Lower lobe of right lung (tissue), 2 donors: ENCODE results near the gene ATPAF1. TPM values are rescaled to one million over a fixed set of nuclear protein-coding genes. Genes with fewer than 3 reads are reported as not detected.

Experiments used
- ATAC-seq, 2 donors: fragments of 200-7000 bp; cut with Tn5 transposase; one replicate each; pipeline ENCODE4 v1.9.1; 2020 to 2022; ENCODE audit warnings: mild to moderate bottlenecking in 2 of 2, moderate library complexity in 2 of 2
- DNase-seq: peaks from one replicate; pipeline ENCODE4 v3.0.0-alpha.2; 2020
- H3K27ac ChIP-seq: fragments of 200-600 bp; one replicate; pipeline ENCODE4 v1.8.0; 2022
- H3K27me3 ChIP-seq: fragments of 200-600 bp; one replicate; pipeline ENCODE4 v1.8.0; 2022; ENCODE audit warnings: low read depth
- H3K36me3 ChIP-seq: fragments of 200-600 bp; one replicate; pipeline ENCODE4 v1.8.0; 2022; ENCODE audit warnings: mild to moderate bottlenecking
- H3K4me1 ChIP-seq: fragments of 200-600 bp; one replicate; pipeline ENCODE4 v1.8.0; 2022
- H3K4me3 ChIP-seq: fragments of 200-600 bp; one replicate; pipeline ENCODE4 v1.8.0; 2022; ENCODE audit warnings: mild to moderate bottlenecking
- H3K9me3 ChIP-seq: fragments of 200-600 bp; one replicate; pipeline ENCODE4 v1.8.0; 2022
- intact Hi-C: fragments of 100-400 bp; cut with DNase I; formaldehyde crosslinking; loops from one replicate; pipeline ENCODE4 v1.11.0; 2022
- total RNA-seq: library from RNA; stranded (reverse); fragmentation: NEBNext Ultra II Directional; extraction: Animal tissue kit (Norgen Biotek cat#: 25700); gene quantifications from one replicate; pipeline ENCODE4 v1.2.1, GENCODE V29; 2021
- TF ChIP-seq, protein P1 (sequence below): fragments of 200-600 bp; IDR thresholded peaks from one replicate; pipeline ENCODE4 v1.8.0; 2022; ENCODE audit warnings: antibody characterized with exemption, mild to moderate bottlenecking
- donor health status: DM: no; HTN: yes; CAD: no; lungs with severe emphysema.

The ATPAF1 gene
- total RNA-seq, 1 donor from 2014 or later, result 34.9 TPM

DNA sequence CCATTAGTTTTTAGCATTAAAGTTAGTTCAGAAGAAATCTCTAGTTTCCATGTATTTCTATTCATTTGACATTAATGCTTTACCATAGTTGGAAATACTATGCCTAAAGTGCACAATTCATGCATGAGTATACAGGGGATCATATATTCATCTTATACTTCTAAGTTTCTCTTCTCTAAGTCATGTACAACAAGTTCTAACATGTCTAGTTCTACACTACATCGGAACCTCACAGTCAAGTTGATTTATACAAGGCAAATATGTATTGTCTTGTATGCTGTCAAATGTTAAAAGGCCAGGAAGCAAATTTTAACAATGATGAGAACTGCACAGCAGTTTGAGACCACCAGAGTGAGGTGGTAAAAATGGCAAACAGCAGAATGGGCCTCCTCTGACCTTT lies 28.6 kb downstream of the ATPAF1 start:
- Histone ChIP-seq H3K27ac (no peak overlapping the region), H3K4me1 (no peaks in the 10 kb centered on the region), H3K36me3 (peaks cover 31% of the 10 kb centered on the region), H3K27me3 (no peaks in the 10 kb centered on the region), H3K9me3 (no peaks in the 10 kb centered on the region), H3K4me3 (no peak overlapping the region)
- intact Hi-C loops, result no loop called here
- TF ChIP-seq, protein P1, sequence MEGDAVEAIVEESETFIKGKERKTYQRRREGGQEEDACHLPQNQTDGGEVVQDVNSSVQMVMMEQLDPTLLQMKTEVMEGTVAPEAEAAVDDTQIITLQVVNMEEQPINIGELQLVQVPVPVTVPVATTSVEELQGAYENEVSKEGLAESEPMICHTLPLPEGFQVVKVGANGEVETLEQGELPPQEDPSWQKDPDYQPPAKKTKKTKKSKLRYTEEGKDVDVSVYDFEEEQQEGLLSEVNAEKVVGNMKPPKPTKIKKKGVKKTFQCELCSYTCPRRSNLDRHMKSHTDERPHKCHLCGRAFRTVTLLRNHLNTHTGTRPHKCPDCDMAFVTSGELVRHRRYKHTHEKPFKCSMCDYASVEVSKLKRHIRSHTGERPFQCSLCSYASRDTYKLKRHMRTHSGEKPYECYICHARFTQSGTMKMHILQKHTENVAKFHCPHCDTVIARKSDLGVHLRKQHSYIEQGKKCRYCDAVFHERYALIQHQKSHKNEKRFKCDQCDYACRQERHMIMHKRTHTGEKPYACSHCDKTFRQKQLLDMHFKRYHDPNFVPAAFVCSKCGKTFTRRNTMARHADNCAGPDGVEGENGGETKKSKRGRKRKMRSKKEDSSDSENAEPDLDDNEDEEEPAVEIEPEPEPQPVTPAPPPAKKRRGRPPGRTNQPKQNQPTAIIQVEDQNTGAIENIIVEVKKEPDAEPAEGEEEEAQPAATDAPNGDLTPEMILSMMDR, result no peak
- DNase-seq, result no peak
- ATAC-seq, result no peak

DNA sequence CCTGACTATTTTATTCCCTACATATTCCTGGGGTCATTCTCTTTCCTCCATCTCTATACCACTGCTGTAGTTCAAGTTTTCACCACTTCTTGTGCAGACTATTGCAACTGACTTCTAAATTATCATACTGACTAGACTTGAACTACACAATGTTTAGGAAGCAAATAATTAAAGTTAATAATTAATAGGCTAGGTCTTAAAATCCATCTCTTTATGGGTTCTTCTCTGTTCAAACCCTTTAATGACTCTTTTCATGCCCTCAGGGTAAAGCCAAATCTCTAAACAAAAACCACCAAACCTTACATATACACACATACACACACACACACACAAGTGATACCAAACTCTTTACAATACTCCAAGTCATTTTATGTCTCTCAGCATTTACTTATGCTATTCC lies 29.2 kb downstream of the ATPAF1 start:
- DNase-seq (no peak), ATAC-seq (no peak)
- intact Hi-C loops, result no loop called here
- Histone ChIP-seq H3K27ac (no peak overlapping the region), H3K36me3 (peaks cover 37% of the 10 kb centered on the region), H3K27me3 (no peaks in the 10 kb centered on the region), H3K9me3 (no peaks in the 10 kb centered on the region), H3K4me1 (no peaks in the 10 kb centered on the region), H3K4me3 (no peak overlapping the region)
- TF ChIP-seq, protein P1, result no peak

DNA sequence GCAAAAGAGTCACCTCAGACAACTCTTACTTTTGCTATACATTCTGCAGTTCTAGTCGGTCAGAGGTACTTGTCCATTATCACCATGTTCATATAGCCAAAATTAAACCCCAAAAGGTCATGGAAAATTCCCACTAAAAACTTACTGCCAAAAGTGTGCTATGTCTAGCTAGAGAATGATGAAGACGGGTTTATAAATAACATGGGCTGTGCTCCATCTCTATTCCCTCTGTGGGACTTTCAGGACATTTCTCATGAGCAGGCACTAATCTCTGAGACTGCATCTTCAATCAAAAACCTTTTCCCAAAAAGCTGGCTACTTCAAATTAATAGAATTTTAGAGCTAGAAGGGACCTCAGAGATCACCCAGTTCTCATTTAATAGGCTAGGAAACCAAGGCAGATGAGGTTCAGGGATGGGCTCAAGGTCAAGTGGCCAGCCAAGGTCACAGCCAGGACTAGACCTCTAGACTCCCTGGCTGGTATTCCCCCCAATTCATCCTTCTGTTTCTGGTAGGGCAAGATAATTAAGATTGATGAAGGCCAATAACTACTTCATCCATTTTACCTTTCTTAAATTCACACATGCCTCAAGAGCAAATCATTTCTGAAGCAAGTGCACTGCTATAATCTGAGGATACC lies 30.6 kb downstream of the ATPAF1 start:
- Histone ChIP-seq H3K9me3 (no peaks in the 10 kb centered on the region), H3K27ac (no peak overlapping the region), H3K4me1 (no peaks in the 10 kb centered on the region), H3K36me3 (peaks cover 51% of the 10 kb centered on the region), H3K27me3 (no peaks in the 10 kb centered on the region), H3K4me3 (no peak overlapping the region)
- TF ChIP-seq, protein P1, result no peak
- DNase-seq (no peak), ATAC-seq (no peak)
- intact Hi-C loops, result no loop called here

DNA sequence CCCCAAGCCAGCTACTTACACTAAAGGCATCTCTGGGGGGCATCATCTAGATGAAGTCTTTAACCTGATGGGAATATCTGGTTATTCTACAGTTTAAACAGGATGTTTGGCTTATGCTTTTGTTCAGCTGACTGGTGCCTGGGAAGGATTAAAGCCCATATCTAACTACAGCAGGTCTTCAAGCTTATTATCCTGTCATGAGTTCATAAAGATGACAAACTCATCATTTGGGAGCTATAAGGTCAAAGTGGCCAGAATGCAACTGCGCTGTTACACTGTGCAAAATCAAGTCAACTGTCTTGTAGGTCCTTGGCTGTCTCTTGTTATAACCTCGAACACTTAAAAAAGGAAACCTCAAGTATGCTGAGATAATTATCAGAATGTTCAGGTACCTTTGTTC lies 33.0 kb downstream of the ATPAF1 start:
- H3K27me3 ChIP-seq, result no peaks in the 10 kb centered on the region
- H3K4me3 ChIP-seq, result no peak overlapping the region
- H3K27ac ChIP-seq, result no peak overlapping the region
- no peaks in the 10 kb centered on the region for H3K4me1 ChIP-seq
- ATAC-seq, result no peak
- intact Hi-C loops, result no loop called here
- H3K36me3 ChIP-seq, result peaks cover 67% of the 10 kb centered on the region
- DNase-seq, result no peak
- H3K9me3 ChIP-seq, result no peaks in the 10 kb centered on the region
- TF ChIP-seq, protein P1, result no peak

DNA sequence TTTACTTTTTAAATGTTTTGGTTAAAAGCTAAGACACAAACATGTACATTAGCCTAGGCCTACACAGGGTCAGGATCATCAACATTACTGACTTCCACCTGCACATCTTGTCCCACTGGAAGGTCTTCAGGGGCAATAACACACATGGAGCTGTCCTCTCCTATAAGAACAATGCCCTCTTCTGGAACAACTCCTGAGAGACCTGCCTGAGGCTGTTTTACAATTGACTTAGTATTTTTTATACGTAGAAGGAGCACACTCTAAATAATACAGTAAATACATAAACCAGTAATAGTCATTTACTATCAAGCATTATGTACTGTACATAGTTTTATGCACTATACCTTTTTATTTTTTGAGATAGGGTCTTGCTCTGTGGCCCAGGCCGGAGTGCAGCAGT lies 37.4 kb downstream of the ATPAF1 start:
- Histone ChIP-seq H3K4me1 (no peaks in the 10 kb centered on the region), H3K36me3 (peaks cover 61% of the 10 kb centered on the region), H3K9me3 (no peaks in the 10 kb centered on the region), H3K27me3 (no peaks in the 10 kb centered on the region), H3K27ac (no peak overlapping the region), H3K4me3 (no peak overlapping the region)
- TF ChIP-seq, protein P1, result no peak
- DNase-seq (no peak), ATAC-seq (no peak)
- intact Hi-C loops, result no loop called here
